Breast epithelium (tissue), 4 donors: ENCODE results near the gene TRIM40. TPM values are rescaled to one million over a fixed set of nuclear protein-coding genes. Genes with fewer than 3 reads are reported as not detected.

Source experiments
- DNase-seq, 2 donors: peaks; one replicate each; pipeline ENCODE4 v3.0.0-alpha.2; 2019; ENCODE audit warnings: low spot score in 2 of 2
- H3K27ac ChIP-seq, 2 donors: fragments of 200-600 bp; sonication (generic) in 1 of 2; one replicate each; pipeline ENCODE4 v1.5.1; 2016 to 2019; ENCODE audit warnings: mild to moderate bottlenecking in 1 of 2
- H3K27me3 ChIP-seq, 2 donors: fragments of 200-600 bp; sonication (generic) in 1 of 2; one replicate each; pipeline versions ENCODE4 v1.5.1 to v1.6.0; 2017 to 2019; ENCODE audit warnings: control low read depth in 1 of 2, mild to moderate bottlenecking in 1 of 2
- H3K36me3 ChIP-seq: fragments of 200-600 bp; one replicate; pipeline ENCODE4 v1.5.1; 2019
- H3K4me1 ChIP-seq, 2 donors: fragments of 200-600 bp; sonication (generic); one replicate each; pipeline ENCODE4 v1.5.1; 2016 to 2019; ENCODE audit warnings: control low read depth in 1 of 2
- H3K4me3 ChIP-seq, 3 donors: fragments of 200-600 bp; sonication (generic); 1 replicate in 2 of 3; 2 replicates in 1 of 3; pipeline ENCODE4 v1.5.1; 2016 to 2019; ENCODE audit warnings: mild to moderate bottlenecking in 3 of 3, moderate library complexity in 2 of 3
- H3K9me3 ChIP-seq, 2 donors: fragments of 200-600 bp; sonication (generic) in 1 of 2; one replicate each; pipeline ENCODE4 v1.5.1; 2016 to 2019; ENCODE audit warnings: control low read depth in 1 of 2
- CTCF ChIP-seq, 3 donors: fragments of 450-650 bp; IDR thresholded peaks; one replicate each; pipeline ENCODE4 v1.5.1; 2016 to 2017; ENCODE audit warnings: antibody characterized with exemption in 3 of 3, mild to moderate bottlenecking in 3 of 3, moderate library complexity in 3 of 3
- POLR2A ChIP-seq: fragments of 450-650 bp; IDR thresholded peaks from one replicate; pipeline ENCODE4 v1.6.1; 2016; ENCODE audit warnings: antibody characterized with exemption, mild to moderate bottlenecking, moderate library complexity
- POLR2AphosphoS5 ChIP-seq, 3 donors: sonication (generic); formaldehyde crosslinking; IDR thresholded peaks; one replicate each; pipeline ENCODE4 v1.6.1; 2017; ENCODE audit warnings: antibody characterized with exemption in 3 of 3
- intact Hi-C: fragments of 100-400 bp; cut with DNase I; formaldehyde crosslinking; loops from one replicate; pipeline ENCODE4 v1.15.1; 2023; ENCODE audit warnings: low total_unique reads
- total RNA-seq, 3 donors: library from RNA; depleted of rRNA; stranded (reverse); fragments of >200 nt; gene quantifications; one replicate each; pipeline ENCODE4 v1.1.0, GENCODE V29; 2016

Gene TRIM40
- total RNA-seq, 3 donors from 2014 or later, result 0.33 TPM; not detected in 2

GRCh38 chr6:30196376-30196775 is 60.4 kb downstream of the TRIM40 start:
- TF ChIP-seq POLR2AphosphoS5 (IDR thresholded peaks at IDR 0.05), result no peak
- TF ChIP-seq POLR2A, result no peak
- no peak for TF ChIP-seq CTCF (IDR thresholded peaks at IDR 0.05)
- intact Hi-C loops, result no loop called here
- Histone ChIP-seq H3K27me3 (no peaks in the 10 kb centered on the region), H3K4me3 (no peak overlapping the region), H3K9me3 (no peaks in the 10 kb centered on the region), H3K4me1 (no peaks in the 10 kb centered on the region), H3K27ac (no peak overlapping the region), H3K36me3 (no peaks in the 10 kb centered on the region)
- DNase-seq, result no peak

Other genes with a start within 250 kb of the TRIM40 start
- 100 to 1,000 TPM; 327 to 617 (median 473) TPM for gene HLA-A, start 193.6 kb upstream of the TRIM40 start, total RNA-seq
- gene POLR1H, start 74.9 kb upstream of the TRIM40 start, total RNA-seq, result 10 to 100 TPM; 14.2 to 39.7 (median 24.1) TPM
- 10 to 100 TPM; 28.2 to 43.5 (median 35.8) TPM for gene PPP1R11, start 68.9 kb upstream of the TRIM40 start, total RNA-seq
- gene RNF39, start 60.4 kb upstream of the TRIM40 start, total RNA-seq, result 10 to 100 TPM in 2 of 3 donors, not detected in 1; 11.1 to 40.0 TPM
- 1 to 10 TPM in 1 of 3 donors, not detected in 2; 3.3 TPM for gene TRIM31, start 23.1 kb upstream of the TRIM40 start, total RNA-seq
- gene TRIM10, start 25.1 kb downstream of the TRIM40 start, total RNA-seq, result not detected
- under 1 TPM in 1 of 3 donors, not detected in 2; 0.33 TPM for gene TRIM15, start 27.4 kb downstream of the TRIM40 start, total RNA-seq
- 10 to 100 TPM; 31.7 to 66.2 (median 47.5) TPM for gene TRIM26, start 77.3 kb downstream of the TRIM40 start, total RNA-seq
- 10 to 100 TPM; 10.8 to 21.2 (median 12.6) TPM for gene TRIM39, start 190.8 kb downstream of the TRIM40 start, total RNA-seq
- 10 to 100 TPM; 59.0 to 69.6 (median 67.8) TPM for gene RPP21, start 209.0 kb downstream of the TRIM40 start, total RNA-seq